Tibial nerve (tissue), 4 donors: ENCODE results near the gene MACF1. TPM values are rescaled to one million over a fixed set of nuclear protein-coding genes. Genes with fewer than 3 reads are reported as not detected.
A peak's percentile ranks its signal among the peaks of the same experiment; 100 is the strongest.

ENCODE experiments used
- DNase-seq, 2 donors: peaks; one replicate each; pipeline ENCODE4 v3.0.0-alpha.2; 2019; ENCODE audit warnings: low spot score in 2 of 2
- H3K27ac ChIP-seq, 4 donors: fragments of 200-600 bp; sonication (generic) in 3 of 4; one replicate each; pipeline ENCODE4 v1.5.1; 2017 to 2019; ENCODE audit warnings: mild to moderate bottlenecking in 1 of 4
- H3K27me3 ChIP-seq, 2 donors: fragments of 200-600 bp; sonication (generic) in 1 of 2; one replicate each; pipeline versions ENCODE4 v1.5.1 to v1.6.0; 2017 to 2019
- H3K36me3 ChIP-seq, 3 donors: fragments of 200-600 bp; sonication (generic); one replicate each; pipeline ENCODE4 v1.5.1; 2018 to 2019
- H3K4me1 ChIP-seq, 4 donors: fragments of 200-600 bp; sonication (generic) in 3 of 4; one replicate each; pipeline ENCODE4 v1.5.1; 2017 to 2019
- H3K4me3 ChIP-seq, 4 donors: fragments of 200-600 bp; sonication (generic) in 3 of 4; one replicate each; pipeline ENCODE4 v1.5.1; 2017 to 2019; ENCODE audit warnings: mild to moderate bottlenecking in 1 of 4, moderate library complexity in 1 of 4
- H3K9me3 ChIP-seq, 4 donors: fragments of 200-600 bp; sonication (generic) in 3 of 4; one replicate each; pipeline ENCODE4 v1.5.1; 2017 to 2019
- CTCF ChIP-seq, 5 experiments: fragments of 200-600 bp in 3 of 5; fragments of 450-650 bp in 2 of 5; sonication (generic) in 3 of 5; IDR thresholded peaks; one replicate each; pipeline ENCODE4 v1.5.1; 2016 to 2019; ENCODE audit warnings: antibody characterized with exemption in 5 of 5, mild to moderate bottlenecking in 3 of 5, moderate library complexity in 2 of 5
- EP300 ChIP-seq, 2 donors: sonication (generic); formaldehyde crosslinking; IDR thresholded peaks; one replicate each; pipeline ENCODE4 v1.6.1; 2017; ENCODE audit warnings: antibody characterized with exemption in 2 of 2, mild to moderate bottlenecking in 1 of 2
- POLR2A ChIP-seq, 2 donors: fragments of 450-650 bp; IDR thresholded peaks; one replicate each; pipeline ENCODE4 v1.6.1; 2017; ENCODE audit warnings: antibody characterized with exemption in 2 of 2, mild to moderate bottlenecking in 2 of 2, moderate library complexity in 2 of 2
- WGBS, 2 donors: methylation state at CpG; one replicate each; pipeline ENCODE4 v1.1.5; 2018; 5-methylcytosine and 5-hydroxymethylcytosine counted together
- total RNA-seq, 4 donors: library from RNA; depleted of rRNA; stranded (reverse); fragments of >200 nt; gene quantifications; one replicate each; pipeline ENCODE4 v1.1.0, GENCODE V29; 2016

The MACF1 gene
- total RNA-seq, 4 donors from 2014 or later: 214 to 296 (median 244) TPM

- no peak overlapping the region for H3K27ac ChIP-seq
- H3K27me3 ChIP-seq: no peaks in the 10 kb centered on the region
- DNase-seq: no peak
- WGBS, 2 donors: 73 to 76% methylated on average over 6 of the region's 6 CpGs
- TF ChIP-seq CTCF (IDR thresholded peaks at IDR 0.05) (no peak), POLR2A (IDR thresholded peaks at IDR 0.05) (no peak), EP300 (IDR thresholded peaks at IDR 0.05) (no peak)
- no peak overlapping the region for H3K4me3 ChIP-seq
- H3K9me3 ChIP-seq: no peaks in the 10 kb centered on the region
- peaks cover 0 to 84% (median 25%) of the 10 kb centered on the region in 3 donors for H3K36me3 ChIP-seq
- no peaks in the 10 kb centered on the region for H3K4me1 ChIP-seq
These were observed 113.6 kb downstream of the MACF1 start for GRCh38 chr1:39317910-39318633.

GRCh38 chr1:39321979-39322378 lies 117.5 kb downstream of the MACF1 start:
- Histone ChIP-seq H3K36me3 (peaks cover 0 to 95% (median 31%) of the 10 kb centered on the region in 3 donors), H3K27me3 (no peaks in the 10 kb centered on the region), H3K27ac (no peak overlapping the region), H3K4me1 (no peaks in the 10 kb centered on the region), H3K9me3 (no peaks in the 10 kb centered on the region), H3K4me3 (no peak overlapping the region)
- DNase-seq: no peak
- 97% methylated on average over 1 of the region's 1 CpG for WGBS, 2 donors
- TF ChIP-seq CTCF (IDR thresholded peaks at IDR 0.05) (no peak), EP300 (IDR thresholded peaks at IDR 0.05) (no peak), POLR2A (IDR thresholded peaks at IDR 0.05) (no peak)

- no peak overlapping the region for H3K4me3 ChIP-seq
- peaks cover 0 to 95% (median 27%) of the 10 kb centered on the region in 3 donors for H3K36me3 ChIP-seq
- H3K4me1 ChIP-seq: no peaks in the 10 kb centered on the region
- H3K27ac ChIP-seq: no peak overlapping the region
- no peak for DNase-seq
- TF ChIP-seq EP300 (IDR thresholded peaks at IDR 0.05) (no peak), POLR2A (IDR thresholded peaks at IDR 0.05) (no peak), CTCF (IDR thresholded peaks at IDR 0.05) (no peak)
- no peaks in the 10 kb centered on the region for H3K27me3 ChIP-seq
- no peaks in the 10 kb centered on the region for H3K9me3 ChIP-seq
- WGBS, 2 donors: 86 to 87% methylated on average over 6 of the region's 6 CpGs
These were observed 117.9 kb downstream of the MACF1 start for GRCh38 chr1:39322431-39322830.

- Histone ChIP-seq H3K27me3 (no peaks in the 10 kb centered on the region), H3K36me3 (peaks cover 0 to 83% (median 20%) of the 10 kb centered on the region in 3 donors), H3K27ac (no peak overlapping the region), H3K4me1 (no peaks in the 10 kb centered on the region), H3K4me3 (no peak overlapping the region), H3K9me3 (no peaks in the 10 kb centered on the region)
- DNase-seq: no peak
- TF ChIP-seq EP300 (IDR thresholded peaks at IDR 0.05) (no peak), CTCF (IDR thresholded peaks at IDR 0.05) (no peak), POLR2A (IDR thresholded peaks at IDR 0.05) (no peak)
- WGBS, 2 donors: 91 to 95% methylated on average over 2 of the region's 2 CpGs
These were observed 120.4 kb downstream of the MACF1 start for GRCh38 chr1:39324888-39325287.

- H3K4me1 ChIP-seq: no peaks in the 10 kb centered on the region
- H3K9me3 ChIP-seq: no peaks in the 10 kb centered on the region
- no peak for TF ChIP-seq EP300 (IDR thresholded peaks at IDR 0.05)
- no peak for TF ChIP-seq POLR2A (IDR thresholded peaks at IDR 0.05)
- TF ChIP-seq CTCF (IDR thresholded peaks at IDR 0.05): no peak
- H3K27ac ChIP-seq: peak overlapping the region in 1 of 4 donors; percentile 55
- no peaks in the 10 kb centered on the region for H3K27me3 ChIP-seq
- no peak overlapping the region for H3K4me3 ChIP-seq
- no peak for DNase-seq
- H3K36me3 ChIP-seq: peaks cover 0 to 70% (median 17%) of the 10 kb centered on the region in 3 donors
- WGBS, 2 donors: 88 to 91% methylated on average over 1 of the region's 1 CpG
These were observed 122.3 kb downstream of the MACF1 start for GRCh38 chr1:39326836-39327235.
